Stimulated activated CD4-positive, alpha-beta T cell treated with anti-CD3 and anti-CD28 coated beads, Interleukin-4, amount 100 ng/mL, for 4 hours (primary cell): ENCODE measurements around the gene RPS29.

Experiments used
- DNase-seq, 2 experiments: peaks; one replicate each; pipeline ENCODE4 v3.0.0-alpha.2; 2020

The RPS29 gene

GRCh38 chr14:49549881-49550280 is 36.3 kb downstream of the RPS29 start:
- DNase-seq, result no peak

GRCh38 chr14:49549446-49549845 is 36.7 kb downstream of the RPS29 start:
- no peak for DNase-seq

GRCh38 chr14:49546766-49547165 is 39.4 kb downstream of the RPS29 start:
- no peak for DNase-seq

- no peak for DNase-seq
Measured at GRCh38 chr14:49545716-49546115, 40.5 kb downstream of the RPS29 start.

GRCh38 chr14:49545071-49545470 is 41.1 kb downstream of the RPS29 start:
- DNase-seq, result no peak

GRCh38 chr14:49541049-49541448 is 45.1 kb downstream of the RPS29 start:
- no peak for DNase-seq

GRCh38 chr14:49538852-49539251 is 47.3 kb downstream of the RPS29 start:
- no peak for DNase-seq
